NCI-H2171 (cell line): ENCODE measurements around the gene DUXB.

Source experiments
- DNase-seq: peaks from one replicate; lab custom pipeline; 2025; lab: John Stamatoyannopoulos, UW

The DUXB gene

GRCh38 chr16:75701361-75701760 is at the start of gene DUXB:
Gene DUXB, minus strand, starts transcription at chr16:75701461. Its CDS starts 43 bp downstream, at chr16:75701418.
- no peak for DNase-seq

- DNase-seq, result no peak
Measured at GRCh38 chr16:75750528-75750927, 49.3 kb upstream of the DUXB start.

- no peak for DNase-seq
Measured at GRCh38 chr16:75746359-75746758, 45.1 kb upstream of the DUXB start.

GRCh38 chr16:75745823-75746222 is 44.6 kb upstream of the DUXB start:
- DNase-seq, result no peak

- no peak for DNase-seq
Measured at GRCh38 chr16:75745242-75745641, 44.0 kb upstream of the DUXB start.

- no peak for DNase-seq
Measured at GRCh38 chr16:75742424-75743047, 41.3 kb upstream of the DUXB start.

- no peak for DNase-seq
Measured at GRCh38 chr16:75733305-75734211, 32.3 kb upstream of the DUXB start.

GRCh38 chr16:75732871-75733270 is 31.6 kb upstream of the DUXB start:
- DNase-seq, result no peak

- no peak for DNase-seq
Measured at GRCh38 chr16:75727221-75727620, 26.0 kb upstream of the DUXB start.

GRCh38 chr16:75726390-75726789 is 25.1 kb upstream of the DUXB start, which contains the start of gene CPHXL:
Gene CPHXL, minus strand, starts transcription at chr16:75726490. Its CDS starts 48 bp downstream, at chr16:75726442.
- DNase-seq, result no peak

- no peak for DNase-seq
Measured at GRCh38 chr16:75718452-75718851, 17.2 kb upstream of the DUXB start.

GRCh38 chr16:75714661-75715060 is 13.4 kb upstream of the DUXB start:
- no peak for DNase-seq

- DNase-seq, result no peak
Measured at GRCh38 chr16:75710344-75710743, 9.1 kb upstream of the DUXB start.

GRCh38 chr16:75703306-75703705 is 2.0 kb upstream of the DUXB start:
- DNase-seq, result no peak

GRCh38 chr16:75702242-75702641 is 981 bp upstream of the DUXB start:
- DNase-seq, result no peak

GRCh38 chr16:75697571-75697970 is 3.7 kb downstream of the DUXB start:
- DNase-seq, result no peak

GRCh38 chr16:75695708-75696107 is 5.6 kb downstream of the DUXB start:
- no peak for DNase-seq

- DNase-seq, result no peak
Measured at GRCh38 chr16:75687361-75687760, 13.9 kb downstream of the DUXB start.

GRCh38 chr16:75682308-75682707 is 19.0 kb downstream of the DUXB start:
- DNase-seq, result no peak

- no peak for DNase-seq
Measured at GRCh38 chr16:75679366-75679765, 21.9 kb downstream of the DUXB start.

GRCh38 chr16:75676909-75677308 is 24.4 kb downstream of the DUXB start, which contains the start of gene CPHXL2:
Gene CPHXL2, minus strand, starts transcription at chr16:75677009. Its CDS starts 10 bp downstream, at chr16:75676999.
- no peak for DNase-seq

GRCh38 chr16:75667503-75667902 is 33.8 kb downstream of the DUXB start:
- DNase-seq, result no peak

- no peak for DNase-seq
Measured at GRCh38 chr16:75660726-75661302, 40.4 kb downstream of the DUXB start.
